Measurements from ENCODE around the gene SLC26A9.

The SLC26A9 gene

DNA sequence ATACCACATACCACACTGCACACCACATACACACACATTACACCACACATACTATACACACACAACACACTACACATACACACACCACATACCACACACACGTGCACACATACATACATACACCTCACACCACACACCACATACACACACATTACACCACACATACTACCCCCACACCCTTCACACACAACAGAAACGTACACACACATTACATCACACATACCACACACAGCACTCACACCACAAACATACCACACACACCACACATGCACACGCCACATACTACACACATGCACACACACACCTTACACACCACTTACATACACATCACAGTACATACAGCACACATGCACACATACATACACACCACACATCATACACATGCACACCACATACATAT is 31.5 kb upstream of the SLC26A9 start:
- no peak for DNase-seq (ENCODE audit: extremely low read depth in 1 of 2, low read depth in 1 of 2)

DNA sequence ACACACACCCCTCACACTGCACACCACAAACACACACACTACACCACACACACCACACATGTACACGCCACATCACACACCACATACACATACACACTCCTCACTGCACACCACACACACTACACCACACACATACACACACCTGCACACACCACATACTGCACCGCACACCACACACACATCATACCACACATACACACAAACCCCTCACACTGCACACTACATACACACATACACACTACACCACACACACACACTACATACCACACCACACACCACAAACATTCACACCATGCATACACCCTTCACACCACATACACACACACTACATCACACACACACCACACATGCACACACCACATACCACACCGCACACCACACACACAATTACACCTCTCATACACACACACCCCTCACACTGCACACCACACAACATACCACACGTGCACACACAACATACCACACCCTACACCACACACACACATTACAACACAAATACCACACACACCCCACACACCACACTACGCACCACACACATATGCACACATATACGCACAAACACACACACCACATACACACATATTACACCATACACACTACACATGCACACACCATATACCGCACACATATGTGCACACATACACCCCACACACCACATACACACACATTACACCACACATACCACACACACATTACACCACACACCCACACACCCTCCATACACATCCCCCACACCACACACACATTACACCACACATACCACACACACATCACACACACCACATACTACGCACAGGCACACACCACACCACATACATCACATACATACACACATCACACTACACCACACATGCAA is 30.3 kb upstream of the SLC26A9 start:
- no peak for DNase-seq (ENCODE audit: extremely low read depth in 1 of 2, low read depth in 1 of 2)

DNA sequence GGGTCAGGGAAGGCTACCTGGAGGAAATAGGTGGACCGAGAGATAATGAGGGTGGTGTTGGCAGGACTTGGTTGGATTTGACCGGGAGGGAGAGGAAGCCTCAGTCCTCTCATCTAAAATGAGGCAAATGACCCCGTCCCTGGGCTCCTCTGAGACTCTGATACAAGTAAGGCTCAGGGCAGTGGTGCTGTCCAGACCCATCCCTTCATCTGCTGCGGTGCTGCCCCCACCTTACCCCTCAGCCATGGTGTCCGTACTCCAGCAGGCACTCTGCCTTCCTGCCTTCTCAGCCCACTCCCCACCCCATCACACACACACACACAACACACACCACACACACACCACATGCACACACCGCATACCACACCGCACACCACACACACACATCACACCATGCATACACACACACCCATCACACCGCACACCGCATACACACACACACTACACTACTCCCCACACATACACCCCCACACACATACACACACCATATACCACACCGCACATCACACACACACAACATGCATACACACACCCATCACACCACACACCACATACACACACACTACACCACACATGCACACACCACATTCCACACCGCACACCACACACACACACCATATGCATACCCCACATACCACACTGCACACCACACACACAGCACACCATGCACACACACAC is 29.4 kb upstream of the SLC26A9 start:
- DNase-seq (ENCODE audit: extremely low read depth in 1 of 2, low read depth in 1 of 2) = no peak

DNA sequence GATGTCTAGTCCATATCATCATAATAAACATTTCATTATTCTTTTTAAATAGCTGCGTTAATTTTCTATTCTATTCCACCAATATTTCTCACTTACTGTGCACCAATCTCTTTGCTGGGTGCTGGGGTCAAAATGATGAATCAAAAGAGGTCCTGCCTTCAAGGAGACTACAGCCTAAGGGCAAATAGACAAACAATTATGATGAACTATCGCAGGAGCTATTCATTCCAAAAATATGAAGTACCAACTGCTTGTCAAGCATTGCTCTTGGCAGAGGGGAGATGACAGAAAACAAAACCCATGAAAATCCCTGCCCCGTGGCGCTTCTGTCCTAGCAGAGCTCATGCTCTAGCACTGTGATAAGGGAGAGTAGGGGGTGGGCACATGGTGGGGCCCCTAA is 28.8 kb upstream of the SLC26A9 start:
- DNase-seq (ENCODE audit: extremely low read depth in 1 of 2, low read depth in 1 of 2) = no peak

DNA sequence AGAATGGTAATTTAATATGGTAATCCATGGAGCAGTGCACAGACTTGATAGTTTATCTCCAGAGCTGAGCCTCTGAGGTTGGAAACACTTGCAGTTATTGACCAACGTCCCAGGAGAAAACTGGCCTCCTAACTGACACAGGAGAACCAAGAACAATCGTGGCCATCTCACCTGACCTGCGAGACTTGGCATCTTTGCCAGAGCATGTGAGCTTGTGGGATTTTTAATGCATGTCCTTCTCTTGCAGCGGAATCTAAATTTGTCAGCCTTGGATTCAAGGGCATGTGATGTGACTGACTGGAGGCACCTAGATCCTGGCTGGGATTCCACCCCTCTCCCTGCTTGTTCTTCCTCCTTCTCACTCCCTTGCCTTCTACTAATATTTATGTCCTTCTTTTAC is 27.8 kb upstream of the SLC26A9 start:
- no peak for DNase-seq (ENCODE audit: extremely low read depth in 1 of 2, low read depth in 1 of 2)

DNA sequence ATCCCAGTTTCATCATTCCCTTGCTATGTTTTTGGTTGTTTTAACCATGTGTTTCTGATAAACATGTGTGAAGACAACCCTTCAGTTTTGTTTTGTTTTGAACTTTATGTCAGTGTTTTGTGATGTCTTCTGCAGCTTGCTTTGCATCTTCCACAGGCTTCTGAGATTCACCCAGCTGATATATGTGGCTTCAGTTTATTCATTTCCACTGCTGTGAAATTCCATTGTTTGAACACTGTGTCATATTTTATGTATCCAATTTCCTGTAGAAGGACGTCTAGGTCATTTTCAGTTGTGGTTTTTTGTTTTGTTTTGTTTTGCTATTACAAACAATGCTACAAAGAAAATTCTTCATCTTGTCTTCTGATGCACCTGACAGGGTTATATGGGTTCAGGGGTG is 27.2 kb upstream of the SLC26A9 start:
- no peak for DNase-seq (ENCODE audit: extremely low read depth in 1 of 2, low read depth in 1 of 2)

DNA sequence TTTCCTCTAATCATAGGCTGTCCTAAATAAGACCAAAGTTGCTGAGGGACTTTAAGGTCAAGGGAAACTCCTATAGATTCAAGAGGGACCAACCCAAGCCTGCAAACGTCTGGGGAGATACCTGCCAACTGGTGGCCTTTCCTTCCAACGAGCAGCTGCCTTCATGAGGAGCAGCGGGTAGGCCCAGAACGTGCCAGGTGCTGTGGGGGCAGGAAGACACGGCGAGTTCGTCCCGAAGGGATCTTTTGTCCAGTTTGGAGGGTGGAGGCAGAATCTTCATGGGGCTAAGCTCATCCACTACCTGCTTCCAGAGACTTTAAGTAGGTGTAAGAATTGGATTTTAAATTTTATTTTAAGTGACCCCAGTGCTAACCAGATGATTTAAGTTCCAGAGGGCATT is 26.0 kb upstream of the SLC26A9 start:
- DNase-seq (ENCODE audit: extremely low read depth in 1 of 2, low read depth in 1 of 2) = no peak

DNA sequence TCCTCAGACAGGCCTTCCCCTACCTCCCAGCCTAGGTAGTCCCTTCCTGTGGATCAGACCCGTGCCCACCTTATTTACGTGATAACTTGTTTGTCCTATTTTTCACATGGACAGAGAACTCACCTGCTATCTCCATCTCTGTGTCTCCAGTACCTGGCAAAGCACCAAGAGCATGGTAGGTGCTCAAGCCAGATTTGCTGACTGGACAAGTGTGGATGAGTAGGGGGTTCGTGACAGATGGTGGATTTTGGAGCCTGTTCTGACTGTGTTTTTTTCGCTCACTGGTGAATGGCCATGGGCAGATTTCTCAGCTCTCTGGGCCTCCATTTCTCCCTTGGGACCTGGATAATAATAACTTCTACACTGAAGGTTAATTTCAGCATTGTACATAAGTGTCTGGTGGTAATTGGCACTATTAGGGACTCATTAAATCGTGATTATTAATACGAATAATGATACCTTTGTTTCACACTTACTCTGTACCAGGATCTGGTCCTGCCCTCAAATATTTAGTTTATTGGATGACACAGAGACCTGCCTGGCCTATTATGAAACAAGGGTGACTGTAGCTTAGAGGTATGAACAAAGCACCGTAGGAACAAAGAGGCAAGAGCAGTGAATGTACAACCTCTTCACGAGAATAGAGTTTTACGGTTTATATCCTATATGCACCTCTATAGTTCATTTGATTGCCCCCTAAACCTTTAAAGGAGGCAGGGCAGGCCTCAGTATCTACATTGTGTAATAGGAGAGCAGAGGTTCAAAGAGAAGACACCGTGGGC is 24.5 kb upstream of the SLC26A9 start:
- no peak for DNase-seq (ENCODE audit: extremely low read depth in 1 of 2, low read depth in 1 of 2)

DNA sequence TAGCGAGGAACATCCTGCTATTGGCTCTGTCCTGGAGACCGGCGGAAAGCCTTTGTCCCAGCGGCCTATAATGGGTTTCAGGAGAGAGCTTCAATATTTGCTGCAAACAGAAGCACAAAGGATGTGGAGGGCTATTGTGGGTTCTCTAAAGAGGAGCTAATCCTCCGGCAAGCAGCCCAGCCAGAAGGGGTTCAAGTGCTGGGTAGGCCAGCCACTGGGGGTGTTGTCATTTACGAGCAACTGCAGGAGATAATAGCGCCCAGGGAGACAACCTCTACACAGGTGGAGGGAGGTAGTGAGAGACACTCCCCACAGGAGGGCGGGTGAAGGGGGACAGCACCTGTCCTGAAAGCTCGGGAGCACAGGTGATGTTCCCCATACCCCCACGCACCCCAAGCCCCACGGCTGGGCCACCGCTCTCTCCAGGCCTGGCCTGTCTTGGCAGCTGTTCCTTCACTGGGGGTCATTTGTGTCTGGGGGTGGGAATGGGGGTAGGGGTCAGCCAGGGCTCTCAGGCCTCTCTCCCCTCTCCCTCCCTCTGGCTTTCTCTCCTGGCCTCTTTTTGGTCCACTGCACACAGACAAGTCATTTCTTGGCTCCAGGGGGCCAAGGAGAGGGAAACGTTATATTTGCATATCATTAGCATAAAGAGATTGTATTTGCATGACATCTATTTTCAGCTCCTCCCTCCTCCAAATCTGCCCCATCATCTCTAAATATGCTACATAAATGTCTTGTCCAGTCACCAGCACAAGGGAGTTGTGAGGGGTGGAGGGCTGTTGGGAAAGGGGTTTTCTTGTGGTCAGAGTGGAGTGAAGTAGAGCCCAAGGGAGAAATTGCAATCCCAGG is 22.0 kb upstream of the SLC26A9 start:
- DNase-seq (ENCODE audit: extremely low read depth in 1 of 2, low read depth in 1 of 2) = no peak

DNA sequence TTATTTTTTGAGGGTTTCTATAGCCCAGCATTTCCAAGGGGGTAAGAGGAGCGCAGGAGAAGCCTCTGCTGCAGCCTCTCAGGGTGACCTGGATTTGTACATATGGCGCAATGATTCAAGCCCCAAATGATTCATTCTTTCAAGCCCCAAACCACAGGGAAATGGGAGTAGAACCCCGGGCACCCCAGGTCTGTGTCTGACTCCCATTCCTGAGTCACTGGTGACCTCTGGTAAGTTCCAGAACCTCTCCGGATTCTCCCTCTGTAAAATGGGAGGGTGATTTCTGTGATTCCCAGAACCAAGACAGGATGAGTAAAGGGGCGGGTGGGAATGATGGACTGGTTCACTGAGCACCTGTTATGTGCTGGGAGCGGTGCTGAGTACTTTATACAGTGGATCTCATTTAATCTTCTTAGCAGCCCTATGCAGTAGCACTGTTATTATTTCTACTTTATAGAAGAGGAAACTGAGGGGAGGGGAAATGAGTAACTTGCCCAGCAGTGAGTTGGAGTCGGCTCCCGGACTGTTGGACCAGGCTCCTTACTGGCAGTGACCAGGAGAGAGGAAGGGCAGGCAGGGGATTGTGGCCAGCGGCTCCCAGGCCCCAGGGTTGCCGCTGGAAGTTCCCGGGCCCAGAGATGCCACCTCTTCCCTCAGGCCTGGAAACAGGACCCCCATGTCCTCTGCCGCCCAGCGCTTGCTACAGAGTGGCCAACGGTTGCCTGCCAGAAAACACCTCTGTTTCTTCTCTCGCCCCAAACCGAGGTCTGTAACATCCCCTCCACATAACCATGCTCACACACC is 20.3 kb upstream of the SLC26A9 start:
- DNase-seq (ENCODE audit: extremely low read depth in 1 of 2, low read depth in 1 of 2) = no peak

DNA sequence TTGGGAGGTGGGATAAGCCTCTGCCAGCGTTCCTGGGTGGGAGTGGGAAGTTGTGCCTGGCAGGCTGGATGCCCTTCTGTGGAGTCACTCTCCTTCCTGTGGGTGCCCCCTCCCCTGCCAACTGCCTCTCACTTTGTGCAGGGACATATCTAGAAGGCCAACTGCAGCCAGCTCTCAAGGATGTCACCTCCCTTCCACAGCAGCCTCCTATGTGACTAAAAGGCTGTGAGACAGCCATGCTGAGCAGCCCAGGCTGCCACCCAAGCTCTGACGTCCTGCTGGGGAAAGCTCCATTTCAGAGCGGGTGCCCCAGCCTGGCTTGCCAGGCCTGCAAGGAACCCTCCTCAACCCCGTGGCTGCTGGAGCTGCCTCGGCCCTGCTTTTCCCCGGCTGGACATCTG is 19.6 kb upstream of the SLC26A9 start:
- DNase-seq (ENCODE audit: extremely low read depth in 1 of 2, low read depth in 1 of 2) = no peak

DNA sequence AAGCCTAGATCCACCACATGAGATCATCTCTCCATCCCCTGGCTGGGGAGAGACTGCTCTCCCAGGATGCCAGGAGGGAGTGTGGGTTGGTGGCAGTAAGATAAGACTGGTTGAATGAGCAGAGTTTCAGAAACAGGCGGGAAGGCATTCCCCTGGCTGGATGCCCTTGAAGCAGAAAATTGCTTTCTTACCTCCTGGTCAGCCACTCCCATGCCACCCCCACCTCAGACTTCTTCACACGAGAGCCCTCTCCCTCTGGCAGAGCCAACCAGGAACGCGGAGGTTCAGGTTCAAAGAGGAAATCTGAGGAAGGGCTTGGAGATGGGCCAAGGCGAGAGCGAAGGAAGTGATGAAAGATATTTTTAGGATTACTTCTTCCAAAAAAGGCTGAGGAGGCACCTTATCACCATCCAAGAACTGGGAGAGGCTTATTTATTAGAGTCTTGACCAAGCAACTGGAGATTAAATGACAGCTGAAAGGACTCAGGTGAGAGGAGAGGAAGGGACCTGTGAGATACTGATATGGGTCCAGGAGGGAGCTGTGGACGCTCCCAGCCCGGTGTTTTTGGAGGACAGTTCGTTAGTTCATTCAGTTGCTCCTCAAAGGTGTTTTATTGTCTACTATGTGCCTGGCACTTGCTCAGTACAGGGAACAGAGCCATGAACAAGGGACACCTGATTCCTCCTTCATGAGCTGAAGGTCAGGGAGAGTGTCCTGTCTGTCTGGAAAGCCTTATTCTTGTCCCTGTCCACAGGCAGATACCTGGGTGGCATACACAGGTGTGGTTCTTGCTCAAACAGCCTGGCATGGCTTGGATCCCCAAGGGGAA is 18.9 kb upstream of the SLC26A9 start:
- DNase-seq (ENCODE audit: extremely low read depth in 1 of 2, low read depth in 1 of 2) = no peak

DNA sequence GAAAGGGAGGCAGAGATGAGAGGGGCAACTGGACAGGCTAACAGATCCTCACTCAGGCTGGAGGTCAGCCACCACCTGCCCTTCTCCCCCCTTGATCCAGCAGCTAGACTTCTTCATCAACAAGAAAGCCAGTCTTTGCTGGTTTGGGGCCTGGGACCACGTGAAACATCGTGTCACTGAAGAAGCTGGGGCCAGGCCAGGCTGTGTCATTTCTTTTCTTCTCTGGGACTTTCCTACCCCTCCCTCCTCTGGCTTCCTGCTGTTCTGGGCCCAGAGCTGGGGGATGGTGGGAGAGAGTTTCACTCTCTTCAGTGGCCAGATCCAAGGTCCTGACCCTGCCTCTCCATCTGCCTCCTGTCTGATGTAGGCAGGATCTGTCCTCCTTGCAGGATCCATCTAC is 18.1 kb upstream of the SLC26A9 start:
- no peak for DNase-seq (ENCODE audit: extremely low read depth in 1 of 2, low read depth in 1 of 2)

DNA sequence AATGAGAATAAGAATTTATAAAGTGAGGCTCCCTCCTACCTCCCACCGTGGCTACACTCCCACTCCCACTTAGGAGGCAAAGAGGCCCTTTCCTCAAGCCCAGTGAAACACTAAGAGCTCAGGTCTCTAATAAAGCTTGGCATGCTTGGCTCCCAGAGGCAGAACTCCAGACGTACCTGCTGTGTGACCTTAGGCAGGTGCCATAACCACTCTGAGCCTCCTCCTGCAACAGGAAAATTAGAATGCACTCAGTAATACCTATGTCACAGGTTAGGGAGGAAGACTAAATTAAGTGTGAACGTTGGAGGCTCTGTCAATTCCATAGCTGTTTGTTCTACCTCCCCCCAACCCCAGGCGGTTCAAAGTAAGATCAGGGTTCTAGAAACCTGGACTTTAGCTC is 16.5 kb upstream of the SLC26A9 start:
- DNase-seq (ENCODE audit: extremely low read depth in 1 of 2, low read depth in 1 of 2) = no peak

DNA sequence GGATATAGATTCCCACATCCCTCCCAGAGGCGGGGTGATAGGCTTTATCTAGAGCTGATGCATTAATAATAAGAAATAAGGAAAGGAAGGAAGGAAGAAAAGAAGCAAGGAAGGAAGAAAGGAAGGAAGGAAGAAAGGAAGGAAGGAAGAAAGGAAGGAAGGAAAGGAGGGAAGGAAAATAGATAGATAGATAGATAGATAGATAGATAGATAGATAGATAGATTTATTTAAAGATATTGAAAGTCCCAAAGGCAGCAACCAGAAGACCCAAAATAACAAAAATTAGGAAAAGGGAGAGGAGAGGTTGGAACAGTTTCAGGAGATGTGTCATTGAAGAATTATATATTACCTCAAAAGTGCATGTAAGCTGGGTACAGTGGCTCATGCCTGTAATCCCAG is 12.2 kb upstream of the SLC26A9 start:
- no peak for DNase-seq (ENCODE audit: extremely low read depth in 1 of 2, low read depth in 1 of 2)

DNA sequence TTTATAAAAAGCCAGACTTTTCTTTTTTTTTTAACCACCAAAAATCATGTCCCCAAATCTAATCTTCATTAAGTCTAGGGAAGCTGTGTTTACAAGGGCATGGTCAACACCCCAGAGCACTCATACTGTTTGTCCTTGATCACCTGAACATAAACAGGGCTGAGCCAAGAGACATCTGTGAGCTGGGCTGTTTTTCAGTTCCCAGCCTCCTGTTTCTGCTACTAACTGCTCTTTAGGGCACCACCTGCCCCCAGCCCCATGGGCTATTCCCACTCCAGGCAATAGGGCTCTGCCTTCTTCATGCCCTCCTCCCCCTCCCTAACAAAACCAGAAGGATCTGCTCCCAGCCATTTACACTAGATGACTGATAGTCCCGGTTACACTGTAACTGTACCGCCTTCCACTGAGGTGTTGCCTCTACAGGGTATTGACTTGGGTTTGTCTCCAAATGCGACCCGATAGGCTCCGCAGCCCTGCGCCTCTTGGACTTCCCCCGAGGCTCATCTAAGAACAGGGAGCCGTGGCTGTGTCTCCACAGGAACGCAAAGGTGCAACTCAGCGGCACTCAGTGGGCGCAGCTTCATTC is 11.7 kb upstream of the SLC26A9 start:
- DNase-seq (ENCODE audit: extremely low read depth in 1 of 2, low read depth in 1 of 2) = no peak

DNA sequence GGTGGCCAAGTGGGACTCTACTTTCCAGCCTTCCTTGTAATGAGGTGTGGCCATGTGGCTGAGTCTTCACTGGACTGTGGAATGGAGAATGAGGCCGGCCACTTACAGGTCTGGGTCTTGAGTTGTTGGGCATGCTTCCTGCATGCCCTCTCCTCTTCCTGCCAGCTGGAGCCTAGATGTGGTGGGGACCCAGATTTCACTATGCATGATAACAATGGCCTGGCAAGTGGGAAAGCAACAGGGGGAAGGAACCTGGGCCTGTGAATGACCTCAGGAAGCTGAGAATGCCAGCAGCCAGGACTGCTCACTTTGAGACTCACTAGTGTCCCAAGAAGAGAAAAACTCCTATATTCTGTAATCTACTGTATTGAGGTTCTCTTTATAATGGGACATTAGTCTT is 8.5 kb upstream of the SLC26A9 start:
- DNase-seq (ENCODE audit: extremely low read depth in 1 of 2, low read depth in 1 of 2) = no peak

DNA sequence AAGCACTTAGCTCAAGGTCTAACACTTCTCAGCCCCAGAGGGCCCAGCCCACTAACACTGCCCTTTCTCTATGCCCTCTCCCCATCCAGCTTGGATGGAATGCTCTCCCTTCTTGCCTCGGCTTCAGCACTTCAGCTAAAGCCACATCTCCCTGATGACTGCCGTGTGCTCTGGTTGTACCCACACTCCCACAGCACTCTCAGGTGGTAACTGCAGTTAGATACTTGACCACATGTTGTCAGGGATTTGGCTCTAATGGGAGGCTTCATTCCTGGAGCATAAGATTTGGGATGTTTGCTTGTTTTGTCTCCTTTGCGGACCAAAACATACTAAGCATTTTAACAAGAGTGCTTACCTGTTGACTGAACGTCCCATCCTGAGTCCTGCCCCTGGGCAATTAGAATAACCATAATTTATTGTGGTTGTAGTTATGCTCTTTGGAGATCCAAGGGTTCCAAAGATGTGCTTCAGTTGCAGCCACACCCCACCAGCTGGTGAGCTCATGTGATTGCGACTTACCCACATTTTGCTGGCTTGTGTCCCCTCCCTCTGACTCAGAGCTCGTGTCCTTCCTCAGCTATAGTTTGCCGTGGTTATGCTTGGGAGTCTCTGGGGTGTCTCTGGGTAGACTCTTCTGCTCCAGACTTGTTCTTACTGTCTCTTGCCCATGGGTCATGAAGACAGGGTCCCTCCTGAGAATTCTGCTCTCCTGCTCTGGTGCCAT is 7.7 kb upstream of the SLC26A9 start:
- DNase-seq (ENCODE audit: extremely low read depth in 1 of 2, low read depth in 1 of 2) = no peak
